Ishikawa (cell line): ENCODE measurements around the gene TEX14.

Source experiments
- CEBPB ChIP-seq: IDR thresholded peaks from 2 replicates; pipeline ENCODE4 v1.6.1; 2012
- CREB1 ChIP-seq: IDR thresholded peaks from 2 replicates; pipeline ENCODE4 v1.6.1; 2012; ENCODE audit warnings: low read depth
- EGR1 ChIP-seq: IDR thresholded peaks from 2 replicates; pipeline ENCODE4 v1.6.1; 2012
- EP300 ChIP-seq: IDR thresholded peaks from 2 replicates; pipeline ENCODE4 v1.6.1; 2012; ENCODE audit warnings: borderline replicate concordance
- FOXM1 ChIP-seq: IDR thresholded peaks from 2 replicates; pipeline ENCODE4 v1.6.1; 2012; ENCODE audit warnings: low read depth, borderline replicate concordance
- NFIC ChIP-seq: IDR thresholded peaks from 2 replicates; pipeline ENCODE4 v1.6.1; 2012
- RAD21 ChIP-seq: IDR thresholded peaks from 2 replicates; pipeline ENCODE4 v1.6.1; 2012; ENCODE audit warnings: low read depth
- TAF1 ChIP-seq: IDR thresholded peaks from 2 replicates; pipeline ENCODE4 v1.6.1; 2012; ENCODE audit warnings: low read depth, mild to moderate bottlenecking
- TCF12 ChIP-seq: IDR thresholded peaks from 2 replicates; pipeline ENCODE4 v1.6.1; 2012; ENCODE audit warnings: low read depth
- YY1 ChIP-seq: IDR thresholded peaks from 2 replicates; pipeline ENCODE4 v1.6.1; 2012; ENCODE audit warnings: low read depth
- TF ChIP-seq, protein P1 (sequence below): IDR thresholded peaks from 2 replicates; pipeline ENCODE4 v1.6.1; 2012
- TF ChIP-seq, protein P2 (sequence below): IDR thresholded peaks from 2 replicates; pipeline ENCODE4 v1.6.1; 2012
- TF ChIP-seq, protein P3 (sequence below): IDR thresholded peaks from 2 replicates; pipeline ENCODE4 v1.6.1; 2012; ENCODE audit warnings: low read depth, mild to moderate bottlenecking

DNA sequence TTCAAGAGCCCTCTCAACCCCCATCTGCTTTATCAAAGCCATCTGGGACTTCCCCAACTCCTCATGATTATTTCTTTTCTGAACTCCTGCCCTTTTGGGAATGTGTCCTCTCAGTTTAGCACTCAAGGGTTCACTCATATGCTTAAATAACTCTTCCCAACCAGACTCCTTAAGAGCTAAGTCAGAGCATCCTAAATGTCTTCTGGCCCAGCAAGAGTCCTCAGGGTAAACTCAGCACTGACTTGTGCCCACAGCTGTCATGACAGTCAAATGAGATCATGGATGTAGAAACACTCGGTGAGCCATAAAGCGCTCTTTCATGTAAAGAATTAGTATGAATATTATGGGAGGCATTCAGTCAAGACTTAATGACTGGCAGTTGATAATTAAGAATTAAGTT lies 85.9 kb downstream of the TEX14 start:
- TF ChIP-seq EP300, result no peak
- no peak for TF ChIP-seq CEBPB
- no peak for TF ChIP-seq NFIC
- TF ChIP-seq CREB1, result no peak
- TF ChIP-seq, protein P1, sequence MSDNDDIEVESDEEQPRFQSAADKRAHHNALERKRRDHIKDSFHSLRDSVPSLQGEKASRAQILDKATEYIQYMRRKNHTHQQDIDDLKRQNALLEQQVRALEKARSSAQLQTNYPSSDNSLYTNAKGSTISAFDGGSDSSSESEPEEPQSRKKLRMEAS, result no peak
- TF ChIP-seq, protein P2, sequence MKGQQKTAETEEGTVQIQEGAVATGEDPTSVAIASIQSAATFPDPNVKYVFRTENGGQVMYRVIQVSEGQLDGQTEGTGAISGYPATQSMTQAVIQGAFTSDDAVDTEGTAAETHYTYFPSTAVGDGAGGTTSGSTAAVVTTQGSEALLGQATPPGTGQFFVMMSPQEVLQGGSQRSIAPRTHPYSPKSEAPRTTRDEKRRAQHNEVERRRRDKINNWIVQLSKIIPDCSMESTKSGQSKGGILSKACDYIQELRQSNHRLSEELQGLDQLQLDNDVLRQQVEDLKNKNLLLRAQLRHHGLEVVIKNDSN, result no peak
- TF ChIP-seq RAD21, result no peak
- TF ChIP-seq EGR1, result no peak
- no peak for TF ChIP-seq TAF1
- no peak for TF ChIP-seq FOXM1
- TF ChIP-seq, protein P3, sequence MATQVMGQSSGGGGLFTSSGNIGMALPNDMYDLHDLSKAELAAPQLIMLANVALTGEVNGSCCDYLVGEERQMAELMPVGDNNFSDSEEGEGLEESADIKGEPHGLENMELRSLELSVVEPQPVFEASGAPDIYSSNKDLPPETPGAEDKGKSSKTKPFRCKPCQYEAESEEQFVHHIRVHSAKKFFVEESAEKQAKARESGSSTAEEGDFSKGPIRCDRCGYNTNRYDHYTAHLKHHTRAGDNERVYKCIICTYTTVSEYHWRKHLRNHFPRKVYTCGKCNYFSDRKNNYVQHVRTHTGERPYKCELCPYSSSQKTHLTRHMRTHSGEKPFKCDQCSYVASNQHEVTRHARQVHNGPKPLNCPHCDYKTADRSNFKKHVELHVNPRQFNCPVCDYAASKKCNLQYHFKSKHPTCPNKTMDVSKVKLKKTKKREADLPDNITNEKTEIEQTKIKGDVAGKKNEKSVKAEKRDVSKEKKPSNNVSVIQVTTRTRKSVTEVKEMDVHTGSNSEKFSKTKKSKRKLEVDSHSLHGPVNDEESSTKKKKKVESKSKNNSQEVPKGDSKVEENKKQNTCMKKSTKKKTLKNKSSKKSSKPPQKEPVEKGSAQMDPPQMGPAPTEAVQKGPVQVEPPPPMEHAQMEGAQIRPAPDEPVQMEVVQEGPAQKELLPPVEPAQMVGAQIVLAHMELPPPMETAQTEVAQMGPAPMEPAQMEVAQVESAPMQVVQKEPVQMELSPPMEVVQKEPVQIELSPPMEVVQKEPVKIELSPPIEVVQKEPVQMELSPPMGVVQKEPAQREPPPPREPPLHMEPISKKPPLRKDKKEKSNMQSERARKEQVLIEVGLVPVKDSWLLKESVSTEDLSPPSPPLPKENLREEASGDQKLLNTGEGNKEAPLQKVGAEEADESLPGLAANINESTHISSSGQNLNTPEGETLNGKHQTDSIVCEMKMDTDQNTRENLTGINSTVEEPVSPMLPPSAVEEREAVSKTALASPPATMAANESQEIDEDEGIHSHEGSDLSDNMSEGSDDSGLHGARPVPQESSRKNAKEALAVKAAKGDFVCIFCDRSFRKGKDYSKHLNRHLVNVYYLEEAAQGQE, result no peak
- no peak for TF ChIP-seq YY1
- TF ChIP-seq TCF12, result no peak
